ENCODE results near the gene IL36RN.

IL36RN gene

GRCh38 chr2:113072584-113072983 is 13.6 kb downstream of the IL36RN start:
- POLR2A ChIA-PET: no interaction called here
- DNase-seq (ENCODE audit: low read depth, low spot score): no peak
- CTCF ChIA-PET: interaction anchor here (0.7 kb wide), 1 partner anchor 318 kb away, joined by 3 read pairs; no protein-coding TSS in a partner anchor
- TF ChIP-seq CTCF (IDR thresholded peaks at IDR 0.05; ENCODE audit: insufficient read depth, low read length, missing control alignments): no peak
- H3K4me3 ChIP-seq (ENCODE audit: low read depth, low read length): no peak overlapping the region

GRCh38 chr2:113073325-113073834 is 14.4 kb downstream of the IL36RN start:
- H3K4me3 ChIP-seq (ENCODE audit: low read depth, low read length): no peak overlapping the region
- CTCF ChIA-PET: interaction anchor here (0.7 kb wide), 1 partner anchor 317 kb away, joined by 3 read pairs; no protein-coding TSS in a partner anchor
- POLR2A ChIA-PET: no interaction called here
- no peak for TF ChIP-seq CTCF (IDR thresholded peaks at IDR 0.05; ENCODE audit: insufficient read depth, low read length, missing control alignments)
- no peak for DNase-seq (ENCODE audit: low read depth, low spot score)

- TF ChIP-seq CTCF (IDR thresholded peaks at IDR 0.05; ENCODE audit: insufficient read depth, low read length, missing control alignments): no peak
- DNase-seq (ENCODE audit: low read depth, low spot score): no peak
- POLR2A ChIA-PET: no interaction called here
- no peak overlapping the region for H3K4me3 ChIP-seq (ENCODE audit: low read depth, low read length)
- CTCF ChIA-PET: no interaction called here
Observed at GRCh38 chr2:113075030-113075429, 16.0 kb downstream of the IL36RN start.

GRCh38 chr2:113075600-113075999 is 16.6 kb downstream of the IL36RN start:
- no peak for DNase-seq (ENCODE audit: low read depth, low spot score)
- no peak for TF ChIP-seq CTCF (IDR thresholded peaks at IDR 0.05; ENCODE audit: insufficient read depth, low read length, missing control alignments)
- ChIA-PET POLR2A (no interaction called here), CTCF (interaction anchor here (0.9 kb wide), 1 partner anchor 315 kb away, joined by 3 read pairs; no protein-coding TSS in a partner anchor)
- H3K4me3 ChIP-seq (ENCODE audit: low read depth, low read length): no peak overlapping the region

- ChIA-PET POLR2A (no interaction called here), CTCF (interaction anchor here (0.9 to 7.3 kb wide), 3 partner anchors 8 to 60 kb away, joined by 3 to 44 read pairs (median 20); no protein-coding TSS in a partner anchor)
- DNase-seq (ENCODE audit: low read depth, low spot score): no peak
- H3K4me3 ChIP-seq (ENCODE audit: low read depth, low read length): no peak overlapping the region
- no peak for TF ChIP-seq CTCF (IDR thresholded peaks at IDR 0.05; ENCODE audit: insufficient read depth, low read length, missing control alignments)
Observed at GRCh38 chr2:113076954-113077669, 18.1 kb downstream of the IL36RN start.

GRCh38 chr2:113077921-113078320 is 18.9 kb downstream of the IL36RN start:
- ChIA-PET POLR2A (no interaction called here), CTCF (interaction anchor here (0.8 to 7.3 kb wide), 4 partner anchors 9 to 59 kb away, joined by 3 to 44 read pairs (median 12); no protein-coding TSS in a partner anchor)
- DNase-seq (ENCODE audit: low read depth, low spot score): no peak
- TF ChIP-seq CTCF (IDR thresholded peaks at IDR 0.05; ENCODE audit: insufficient read depth, low read length, missing control alignments): no peak
- no peak overlapping the region for H3K4me3 ChIP-seq (ENCODE audit: low read depth, low read length)

All from AG04449 (cell line).